ENCODE data around the gene ACTN2.

- TF ChIP-seq CTCF (IDR thresholded peaks at IDR 0.05) (no peak), POLR2A (IDR thresholded peaks at IDR 0.05) (no peak)
Measured at GRCh38 chr1:236702791-236703394, 16.6 kb downstream of the ACTN2 start.

Data from tibial nerve (tissue), 3 donors.